ENCODE data around the gene CLEC1A. TPM values are rescaled to one million over a fixed set of nuclear protein-coding genes. Genes with fewer than 3 reads are reported as not detected.

Gene CLEC1A
- total RNA-seq, 4 donors from 2014 or later = 0.76 to 4.2 (median 1.9) TPM; not detected in 1

DNA sequence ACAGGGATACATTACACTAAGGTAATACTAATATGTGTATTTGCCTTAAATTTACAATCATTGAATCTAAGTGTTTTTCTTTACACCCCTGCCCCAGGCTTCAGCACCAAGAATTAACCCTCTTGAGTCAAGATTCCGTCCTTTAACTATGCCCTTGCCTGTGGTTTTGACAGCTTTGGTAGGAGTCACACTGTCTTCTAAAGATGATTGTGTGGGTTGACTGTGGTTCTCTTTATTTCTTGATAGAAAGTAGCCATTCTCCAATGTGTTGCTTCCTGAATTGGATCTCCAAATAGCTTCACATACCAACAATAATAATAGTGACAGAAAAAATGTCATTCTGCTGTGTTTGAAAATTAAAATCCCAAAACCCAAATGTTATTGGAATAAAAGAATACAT is 27.6 kb upstream of the CLEC1A start:
- no peak for DNase-seq
- WGBS, 2 donors = 71 to 75% methylated on average over 1 of the region's 1 CpG
- Histone ChIP-seq H3K4me1 (peaks cover 0 to 31% (median 9%) of the 10 kb centered on the region in 3 donors), H3K36me3 (peaks cover 0 to 9% (median 0%) of the 10 kb centered on the region in 3 donors), H3K9me3 (no peaks in the 10 kb centered on the region), H3K4me3 (no peak overlapping the region), H3K27ac (no peak overlapping the region), H3K27me3 (no peaks in the 10 kb centered on the region)
- intact Hi-C loops (cut with DNase I) = no loop called here
- no peak for TF ChIP-seq POLR2A (IDR thresholded peaks at IDR 0.05)
- TF ChIP-seq, protein P1, sequence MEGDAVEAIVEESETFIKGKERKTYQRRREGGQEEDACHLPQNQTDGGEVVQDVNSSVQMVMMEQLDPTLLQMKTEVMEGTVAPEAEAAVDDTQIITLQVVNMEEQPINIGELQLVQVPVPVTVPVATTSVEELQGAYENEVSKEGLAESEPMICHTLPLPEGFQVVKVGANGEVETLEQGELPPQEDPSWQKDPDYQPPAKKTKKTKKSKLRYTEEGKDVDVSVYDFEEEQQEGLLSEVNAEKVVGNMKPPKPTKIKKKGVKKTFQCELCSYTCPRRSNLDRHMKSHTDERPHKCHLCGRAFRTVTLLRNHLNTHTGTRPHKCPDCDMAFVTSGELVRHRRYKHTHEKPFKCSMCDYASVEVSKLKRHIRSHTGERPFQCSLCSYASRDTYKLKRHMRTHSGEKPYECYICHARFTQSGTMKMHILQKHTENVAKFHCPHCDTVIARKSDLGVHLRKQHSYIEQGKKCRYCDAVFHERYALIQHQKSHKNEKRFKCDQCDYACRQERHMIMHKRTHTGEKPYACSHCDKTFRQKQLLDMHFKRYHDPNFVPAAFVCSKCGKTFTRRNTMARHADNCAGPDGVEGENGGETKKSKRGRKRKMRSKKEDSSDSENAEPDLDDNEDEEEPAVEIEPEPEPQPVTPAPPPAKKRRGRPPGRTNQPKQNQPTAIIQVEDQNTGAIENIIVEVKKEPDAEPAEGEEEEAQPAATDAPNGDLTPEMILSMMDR (IDR thresholded peaks at IDR 0.05) = no peak

DNA sequence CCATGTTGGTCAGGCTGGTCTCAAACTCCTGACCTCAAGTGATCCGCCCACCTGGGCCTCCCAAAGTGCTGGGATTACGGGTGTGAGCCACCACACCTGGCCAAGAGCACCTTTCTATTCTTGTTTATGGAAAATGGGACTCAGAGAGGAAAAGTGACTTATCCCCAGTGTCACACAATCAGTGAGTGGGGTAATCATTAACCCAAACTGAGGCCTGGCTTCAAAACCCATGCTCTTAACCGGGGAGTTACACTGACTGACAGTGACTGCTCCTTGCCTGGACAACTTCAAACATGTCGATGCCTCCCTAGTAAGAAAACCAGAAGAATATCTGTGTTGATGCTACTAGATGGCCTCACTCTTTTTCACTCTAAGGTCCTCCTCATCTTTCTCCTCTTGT is 23.9 kb upstream of the CLEC1A start:
- Histone ChIP-seq H3K27me3 (no peaks in the 10 kb centered on the region), H3K4me3 (no peak overlapping the region), H3K4me1 (no peaks in the 10 kb centered on the region), H3K27ac (no peak overlapping the region), H3K36me3 (peaks cover 0 to 9% (median 0%) of the 10 kb centered on the region in 3 donors), H3K9me3 (no peaks in the 10 kb centered on the region)
- DNase-seq = no peak
- TF ChIP-seq, protein P1 (IDR thresholded peaks at IDR 0.05) = no peak
- TF ChIP-seq POLR2A (IDR thresholded peaks at IDR 0.05) = no peak
- 69% methylated on average over 2 to 4 of the region's 4 CpGs for WGBS, 2 donors
- intact Hi-C loops (cut with DNase I) = no loop called here

DNA sequence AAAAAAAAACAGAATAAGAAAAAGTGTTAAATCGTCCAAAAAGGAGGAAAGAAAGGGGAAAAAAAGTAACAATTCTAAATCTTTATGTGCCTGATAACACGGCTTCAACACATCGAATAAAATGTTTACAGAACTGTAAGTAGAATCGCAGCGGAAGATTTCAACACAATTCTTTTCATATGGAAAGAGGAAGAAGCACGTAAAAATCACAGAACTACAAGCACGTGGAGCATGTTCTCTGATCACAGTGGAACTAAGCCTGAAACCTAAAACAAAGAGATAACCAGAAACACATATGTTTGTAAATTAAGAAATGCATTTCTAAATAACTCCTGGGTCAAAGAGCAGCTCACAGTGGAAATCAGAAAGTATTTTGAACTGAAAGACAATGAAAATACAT is 22.5 kb upstream of the CLEC1A start:
- 74 to 76% methylated on average over 7 of the region's 7 CpGs for WGBS, 2 donors
- H3K9me3 ChIP-seq = no peaks in the 10 kb centered on the region
- H3K27ac ChIP-seq = peak overlapping the region in 1 of 4 donors; percentile 9
- H3K4me3 ChIP-seq = no peak overlapping the region
- no peak for DNase-seq
- H3K27me3 ChIP-seq = no peaks in the 10 kb centered on the region
- intact Hi-C loops (cut with DNase I) = no loop called here
- TF ChIP-seq, protein P1 (IDR thresholded peaks at IDR 0.05) = no peak
- TF ChIP-seq POLR2A (IDR thresholded peaks at IDR 0.05) = no peak
- H3K36me3 ChIP-seq = peaks cover 0 to 9% (median 0%) of the 10 kb centered on the region in 3 donors
- no peaks in the 10 kb centered on the region for H3K4me1 ChIP-seq

DNA sequence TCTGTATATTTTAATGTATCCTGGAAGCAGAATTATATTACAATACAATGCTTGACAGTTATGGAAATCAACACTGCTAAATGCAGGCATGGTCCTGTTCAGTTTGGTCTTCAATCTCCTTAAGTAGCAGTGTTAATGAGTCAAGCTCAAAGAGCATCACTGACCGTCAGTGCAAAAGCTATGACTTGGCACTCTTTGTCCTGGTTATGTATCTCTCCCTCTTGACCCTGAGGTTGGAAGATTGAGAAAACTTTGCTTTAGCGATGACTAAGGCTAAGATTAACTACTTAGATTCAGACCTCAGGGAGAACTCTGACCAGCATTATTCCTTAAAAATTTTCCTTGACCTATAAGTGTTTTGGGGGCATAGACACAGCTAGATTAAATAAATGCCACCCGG is 20.3 kb upstream of the CLEC1A start:
- intact Hi-C loops (cut with DNase I) = no loop called here
- Histone ChIP-seq H3K4me3 (no peak overlapping the region), H3K27me3 (no peaks in the 10 kb centered on the region), H3K36me3 (peaks cover 0 to 9% (median 0%) of the 10 kb centered on the region in 3 donors), H3K27ac (no peak overlapping the region), H3K4me1 (no peaks in the 10 kb centered on the region), H3K9me3 (no peaks in the 10 kb centered on the region)
- 65 to 92% methylated on average over 3 of the region's 3 CpGs for WGBS, 2 donors
- no peak for TF ChIP-seq POLR2A (IDR thresholded peaks at IDR 0.05)
- TF ChIP-seq, protein P1 (IDR thresholded peaks at IDR 0.05) = no peak
- no peak for DNase-seq

DNA sequence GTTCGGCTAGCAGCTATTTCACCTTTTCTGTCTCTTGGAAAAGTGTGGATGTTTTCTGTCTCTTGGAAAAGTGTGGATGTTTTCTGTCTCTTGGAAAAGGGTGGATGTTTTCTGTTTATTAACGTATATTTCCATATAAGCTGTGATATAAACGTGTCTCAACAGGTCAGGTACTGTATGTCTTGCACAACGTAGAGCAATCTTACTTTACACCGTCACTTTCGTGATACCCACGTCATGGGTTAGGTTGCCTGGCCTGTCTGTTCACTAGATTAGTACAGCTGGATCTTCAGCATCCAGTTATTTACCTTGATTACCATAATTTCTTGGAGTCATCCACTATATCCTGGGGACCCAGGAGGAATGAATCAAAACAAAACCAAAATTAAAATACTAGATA is 17.1 kb upstream of the CLEC1A start:
- no peak overlapping the region for H3K27ac ChIP-seq
- no peak overlapping the region for H3K4me3 ChIP-seq
- 49 to 62% methylated on average over 7 of the region's 7 CpGs for WGBS, 2 donors
- no peaks in the 10 kb centered on the region for H3K27me3 ChIP-seq
- no peaks in the 10 kb centered on the region for H3K4me1 ChIP-seq
- H3K9me3 ChIP-seq = no peaks in the 10 kb centered on the region
- no peak for DNase-seq
- no peaks in the 10 kb centered on the region for H3K36me3 ChIP-seq
- TF ChIP-seq, protein P1 (IDR thresholded peaks at IDR 0.05) = no peak
- no peak for TF ChIP-seq POLR2A (IDR thresholded peaks at IDR 0.05)
- intact Hi-C loops (cut with DNase I) = no loop called here
